Keratinocyte (primary cell): ENCODE results near the gene TP53INP2. TPM values are rescaled to one million over a fixed set of nuclear protein-coding genes. Genes with fewer than 3 reads are reported as not detected.
"Not testable (repeated sequence)": the region's sequence is repeated elsewhere in the genome, so short reads cannot be mapped to it uniquely, and the experiment has no call there.

ENCODE experiments used
- DNase-seq: peaks from one replicate; pipeline ENCODE4 v3.0.0-alpha.2; 2011; ENCODE audit warnings: low read depth, missing footprints, low spot score
- FAIRE-seq: peaks from 2 replicates; lab custom pipeline; 2011; peaks lifted over from hg19 to GRCh38; lab: Jason Lieb, UNC
- H2AFZ ChIP-seq: 2 replicates; pipeline ENCODE4 v1.6.0; 2012; ENCODE audit warnings: low read length, control low read depth, inconsistent platforms; ENCODE audit not compliant: control insufficient read depth
- H3K27ac ChIP-seq: 2 replicates; pipeline ENCODE4 v1.5.1; 2011; ENCODE audit warnings: low read length; ENCODE audit not compliant: control insufficient read depth, insufficient read depth
- H3K27me3 ChIP-seq: 3 replicates; pipeline ENCODE4 v1.6.0; 2011; ENCODE audit warnings: low read length; ENCODE audit not compliant: control insufficient read depth, insufficient read depth; ENCODE audit errors: extremely low read depth
- H3K36me3 ChIP-seq, 2 experiments: 2 replicates in 1 of 2; 3 replicates in 1 of 2; pipeline ENCODE4 v1.5.1; 2011; ENCODE audit warnings: low read length in 2 of 2, mild to moderate bottlenecking in 1 of 2; ENCODE audit not compliant: control insufficient read depth in 2 of 2, insufficient read depth in 2 of 2; ENCODE audit errors: extremely low read depth in 1 of 2
- H3K4me1 ChIP-seq: 3 replicates; pipeline ENCODE4 v1.5.1; 2011; ENCODE audit warnings: low read length; ENCODE audit not compliant: control insufficient read depth, insufficient read depth; ENCODE audit errors: extremely low read depth
- H3K4me2 ChIP-seq: 3 replicates; pipeline ENCODE4 v1.6.0; 2011; ENCODE audit warnings: low read depth, low read length; ENCODE audit not compliant: control insufficient read depth, insufficient read depth; ENCODE audit errors: extremely low read depth
- H3K4me3 ChIP-seq, 3 experiments: fragments of 200-600 bp in 1 of 3; sonication (generic) in 1 of 3; 2 replicates in 2 of 3; 3 replicates in 1 of 3; pipeline ENCODE4 v1.5.1; 2011 to 2016; ENCODE audit warnings: low read length in 3 of 3, mild to moderate bottlenecking in 3 of 3, control low read depth in 2 of 3, inconsistent platforms in 1 of 3, low read depth in 1 of 3, mixed read lengths in 1 of 3, mixed run types in 1 of 3, moderate library complexity in 1 of 3; ENCODE audit not compliant: control insufficient read depth in 2 of 3, insufficient read depth in 2 of 3; ENCODE audit errors: extremely low read depth in 1 of 3
- H3K79me2 ChIP-seq: 2 replicates; pipeline ENCODE4 v1.6.0; 2012; ENCODE audit warnings: low read length; ENCODE audit not compliant: control insufficient read depth, insufficient read depth
- H3K9ac ChIP-seq: 3 replicates; pipeline ENCODE4 v1.6.0; 2011; ENCODE audit warnings: low read length; ENCODE audit not compliant: control insufficient read depth, insufficient read depth; ENCODE audit errors: extremely low read depth
- H3K9me1 ChIP-seq: 3 replicates; pipeline ENCODE4 v1.6.0; 2011; ENCODE audit warnings: low read length; ENCODE audit not compliant: control insufficient read depth, insufficient read depth; ENCODE audit errors: extremely low read depth
- H3K9me3 ChIP-seq: 2 replicates; pipeline ENCODE4 v1.5.1; 2012; ENCODE audit warnings: low read depth, low read length; ENCODE audit not compliant: control insufficient read depth
- H4K20me1 ChIP-seq: 3 replicates; pipeline ENCODE4 v1.6.0; 2011; ENCODE audit warnings: low read length; ENCODE audit not compliant: control insufficient read depth, insufficient read depth; ENCODE audit errors: extremely low read depth
- CTCF ChIP-seq, 3 experiments: IDR thresholded peaks in 1 of 3; conservative IDR thresholded peaks in 1 of 3; optimal IDR thresholded peaks in 1 of 3; 2 replicates in 2 of 3; 3 replicates in 1 of 3; pipeline versions ENCODE3 to v1.5.1; 2011; ENCODE audit warnings: low read length in 3 of 3, mild to moderate bottlenecking in 3 of 3, moderate library complexity in 2 of 3, control low read depth in 1 of 3, inconsistent platforms in 1 of 3; ENCODE audit not compliant: insufficient read depth in 2 of 3; ENCODE audit errors: extremely low read depth in 1 of 3
- EZH2 ChIP-seq: IDR thresholded peaks from one replicate; pipeline ENCODE4 v1.6.1; 2012; ENCODE audit warnings: inconsistent platforms, mild to moderate bottlenecking, low read length, moderate library complexity
- dilution Hi-C: fragments of 300-500 bp; cut with MboI; formaldehyde crosslinking; loops from one replicate; pipeline ENCODE4 v1.7.0; 2020; ENCODE audit warnings: low sequenced_read_pairs; ENCODE audit not compliant: extremely low pct_ligation_motif_present
- polyA minus RNA-seq, 3 experiments: library from RNA; depleted of rRNA, polyadenylated mRNA; stranded (reverse); fragments of >200 nt; gene quantifications; 1 replicate in 1 of 3; 2 replicates in 1 of 3; 3 replicates in 1 of 3; pipeline ENCODE4 v1.2.3, GENCODE V29; 2011
- polyA plus RNA-seq, 5 experiments: library from polyadenylated mRNA; depleted of rRNA in 3 of 5; stranded (reverse) in 3 of 5; stranded (forward) in 1 of 5; unstranded in 1 of 5; fragments of >200 nt; gene quantifications; 1 replicate in 1 of 5; 2 replicates in 3 of 5; 3 replicates in 1 of 5; pipeline versions ENCODE4 v1.2.1 to v1.2.3, GENCODE V29; 2011 to 2012; ENCODE audit warnings: missing spikeins in 2 of 5, low read depth in 1 of 5, low replicate concordance in 1 of 5

TP53INP2 gene, protein sequence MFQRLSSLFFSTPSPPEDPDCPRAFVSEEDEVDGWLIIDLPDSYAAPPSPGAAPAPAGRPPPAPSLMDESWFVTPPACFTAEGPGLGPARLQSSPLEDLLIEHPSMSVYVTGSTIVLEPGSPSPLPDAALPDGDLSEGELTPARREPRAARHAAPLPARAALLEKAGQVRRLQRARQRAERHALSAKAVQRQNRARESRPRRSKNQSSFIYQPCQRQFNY
- polyA plus RNA-seq (0.70 to 2.6 TPM (median 1.0 TPM) in 3 replicates), polyA minus RNA-seq (1.3 to 6.2 TPM (median 1.7 TPM) in 3 replicates)
- 1.1 TPM for polyA plus RNA-seq (2011; ENCODE audit: low read depth)
- polyA plus RNA-seq (2011; cell fraction: cytosol; rRNA removed) = 2.3 and 2.8 TPM in 2 replicates
- polyA plus RNA-seq (2011; cell fraction: nucleus; rRNA removed) = 7.3 and 7.5 TPM in 2 replicates
- polyA plus RNA-seq (2012; ENCODE audit: low replicate concordance) = 4.1 and 5.0 TPM in 2 replicates
- polyA minus RNA-seq (2011; cell fraction: cytosol; rRNA and poly(A)+ RNA removed) = 2.3 TPM
- polyA minus RNA-seq (2011; cell fraction: nucleus; rRNA and poly(A)+ RNA removed) = 2.6 and 3.6 TPM in 2 replicates

- H3K9me1 ChIP-seq = no peaks in the 10 kb centered on the region
- H4K20me1 ChIP-seq = no peaks in the 10 kb centered on the region
- H2AFZ ChIP-seq = peak within 1 kb of the TSS; percentile 82
- H3K36me3 ChIP-seq = no peaks in the 10 kb centered on the region
- TF ChIP-seq CTCF (optimal IDR thresholded peaks at IDR 0.05 in 1 of 3, IDR thresholded peaks at IDR 0.05 in 1 of 3, conservative IDR thresholded peaks at IDR 0.05 in 1 of 3; ENCODE audit: extremely low read depth in 1 of 3, insufficient read depth in 2 of 3, low read length in 3 of 3) (no peak), EZH2 (no peak)
- H3K27me3 ChIP-seq = peaks cover 4% of the 10 kb centered on the region
- peak within 1 kb of the TSS; percentile 65 to 79 (median 75) for H3K4me3 ChIP-seq
- peak within 1 kb of the TSS; percentile 85 for H3K4me2 ChIP-seq
- no peaks in the 10 kb centered on the region for H3K79me2 ChIP-seq
- no peaks in the 10 kb centered on the region for H3K9me3 ChIP-seq
- FAIRE-seq = no peak
- no peak for DNase-seq
- H3K27ac ChIP-seq = peak within 1 kb of the TSS; percentile 47
- peak within 1 kb of the TSS; percentile 70 for H3K9ac ChIP-seq
- dilution Hi-C loops = no loop called here
- H3K4me1 ChIP-seq = peaks cover 23% of the 10 kb centered on the region
Measured at GRCh38 chr20:34704177-34705007, at the start of gene TP53INP2. TP53INP2 (plus strand) TSS chr20:34704344; CDS start chr20:34708740, 4,396 bp downstream.

GRCh38 chr20:34658654-34659053, 45.5 kb upstream of the TP53INP2 start:
- H3K79me2 ChIP-seq, H3K4me2 ChIP-seq, H3K9me3 ChIP-seq, H3K27me3 ChIP-seq, H3K4me3 ChIP-seq, DNase-seq, H4K20me1 ChIP-seq, H3K36me3 ChIP-seq, FAIRE-seq, H2AFZ ChIP-seq, H3K27ac ChIP-seq, H3K9me1 ChIP-seq, dilution Hi-C loops, H3K9ac ChIP-seq: not testable (repeated sequence)
- H3K4me1 ChIP-seq = peaks cover 14% of the 10 kb centered on the region

- H4K20me1 ChIP-seq, H3K36me3 ChIP-seq, H3K9me1 ChIP-seq, H2AFZ ChIP-seq, dilution Hi-C loops, H3K27me3 ChIP-seq, FAIRE-seq, H3K9me3 ChIP-seq, H3K79me2 ChIP-seq, H3K4me2 ChIP-seq, H3K27ac ChIP-seq, H3K4me3 ChIP-seq, H3K9ac ChIP-seq: not testable (repeated sequence)
- peaks cover 14% of the 10 kb centered on the region for H3K4me1 ChIP-seq
- DNase-seq = peak; percentile 7
Measured at GRCh38 chr20:34661811-34662210, 42.3 kb upstream of the TP53INP2 start.
